ENCODE measurements around the gene ARHGDIA.

ARHGDIA gene

DNA sequence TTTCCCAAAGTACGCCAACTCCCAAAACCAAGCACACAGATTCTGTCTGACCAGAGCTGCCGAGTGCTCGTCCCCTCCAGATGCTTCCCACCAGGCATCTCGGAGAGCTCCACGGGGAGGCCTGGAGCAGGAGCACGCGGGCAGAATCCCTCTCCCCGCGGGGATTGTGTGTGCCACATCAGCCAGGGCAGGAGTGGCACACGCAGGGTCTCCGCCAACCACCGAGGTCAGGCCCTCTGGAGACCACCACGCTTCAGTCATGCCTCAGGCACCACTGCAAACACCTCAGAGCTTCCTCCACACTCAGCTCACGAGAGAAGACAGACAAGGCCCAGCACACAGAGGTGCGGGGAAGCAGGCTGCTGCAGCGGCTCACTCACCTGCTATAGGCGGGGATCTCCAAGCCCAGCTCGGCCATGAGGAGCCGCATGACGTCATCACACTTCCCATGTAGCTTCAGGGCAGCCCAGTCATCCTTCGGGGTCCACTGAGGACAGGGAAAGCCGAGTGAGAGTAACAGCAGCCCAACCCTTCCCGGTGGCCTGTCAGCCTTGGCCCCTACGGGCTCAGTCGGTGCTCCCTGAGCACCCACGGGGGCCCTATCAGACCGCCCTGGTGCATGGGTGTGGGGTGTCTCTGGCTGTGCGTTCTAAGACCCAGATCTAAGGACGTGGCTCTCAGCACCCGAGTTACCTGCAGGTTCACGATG, 42.4 kb upstream of the ARHGDIA start:
- TF ChIP-seq, protein P1, sequence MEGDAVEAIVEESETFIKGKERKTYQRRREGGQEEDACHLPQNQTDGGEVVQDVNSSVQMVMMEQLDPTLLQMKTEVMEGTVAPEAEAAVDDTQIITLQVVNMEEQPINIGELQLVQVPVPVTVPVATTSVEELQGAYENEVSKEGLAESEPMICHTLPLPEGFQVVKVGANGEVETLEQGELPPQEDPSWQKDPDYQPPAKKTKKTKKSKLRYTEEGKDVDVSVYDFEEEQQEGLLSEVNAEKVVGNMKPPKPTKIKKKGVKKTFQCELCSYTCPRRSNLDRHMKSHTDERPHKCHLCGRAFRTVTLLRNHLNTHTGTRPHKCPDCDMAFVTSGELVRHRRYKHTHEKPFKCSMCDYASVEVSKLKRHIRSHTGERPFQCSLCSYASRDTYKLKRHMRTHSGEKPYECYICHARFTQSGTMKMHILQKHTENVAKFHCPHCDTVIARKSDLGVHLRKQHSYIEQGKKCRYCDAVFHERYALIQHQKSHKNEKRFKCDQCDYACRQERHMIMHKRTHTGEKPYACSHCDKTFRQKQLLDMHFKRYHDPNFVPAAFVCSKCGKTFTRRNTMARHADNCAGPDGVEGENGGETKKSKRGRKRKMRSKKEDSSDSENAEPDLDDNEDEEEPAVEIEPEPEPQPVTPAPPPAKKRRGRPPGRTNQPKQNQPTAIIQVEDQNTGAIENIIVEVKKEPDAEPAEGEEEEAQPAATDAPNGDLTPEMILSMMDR (conservative IDR thresholded peaks at IDR 0.05), result no peak
- no peak overlapping the region for H3K27ac ChIP-seq

DNA sequence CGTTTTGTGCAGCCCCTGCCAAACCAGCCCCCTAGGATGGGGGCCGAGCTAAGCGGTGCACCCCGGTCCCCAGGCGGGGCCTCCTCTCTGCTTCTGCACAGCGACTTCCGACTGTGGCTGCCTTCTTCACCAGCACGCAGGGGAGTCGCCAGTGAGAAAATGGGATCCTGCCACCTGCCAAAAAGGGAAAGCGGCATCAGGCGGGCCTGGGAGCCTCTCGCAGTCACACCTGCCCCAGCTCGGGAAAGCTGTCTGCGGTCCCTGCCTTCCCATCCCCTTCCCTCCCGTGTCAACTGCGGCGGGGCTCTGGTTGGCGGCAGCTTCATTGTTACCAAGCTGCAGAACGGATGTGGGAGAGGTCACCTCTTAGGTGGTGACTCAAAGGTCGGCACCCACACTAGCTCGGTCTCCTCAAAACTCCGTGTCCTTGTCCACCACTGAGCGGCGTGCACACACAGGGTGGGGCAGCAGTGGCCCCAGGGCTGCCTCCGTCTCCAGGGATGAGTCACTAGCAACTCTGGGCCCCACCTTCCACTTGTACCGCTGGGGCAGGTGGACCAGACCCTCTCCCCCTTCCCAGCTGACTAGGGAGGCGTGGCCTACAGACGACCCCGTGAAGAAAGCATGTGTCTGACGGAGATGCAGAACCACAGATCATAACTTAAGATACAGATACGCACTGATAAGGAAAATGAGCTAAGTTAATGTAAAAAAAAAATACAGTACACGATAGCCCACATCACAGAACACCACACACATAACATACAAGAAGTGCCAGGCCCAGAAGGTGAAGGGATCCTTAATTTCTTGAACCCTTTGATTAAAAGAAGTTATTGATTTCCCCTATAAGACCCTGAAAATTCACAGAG, 41.5 kb upstream of the ARHGDIA start:
- H3K27ac ChIP-seq, result peak overlapping the region; percentile 64
- TF ChIP-seq, protein P1 (conservative IDR thresholded peaks at IDR 0.05), result no peak

DNA sequence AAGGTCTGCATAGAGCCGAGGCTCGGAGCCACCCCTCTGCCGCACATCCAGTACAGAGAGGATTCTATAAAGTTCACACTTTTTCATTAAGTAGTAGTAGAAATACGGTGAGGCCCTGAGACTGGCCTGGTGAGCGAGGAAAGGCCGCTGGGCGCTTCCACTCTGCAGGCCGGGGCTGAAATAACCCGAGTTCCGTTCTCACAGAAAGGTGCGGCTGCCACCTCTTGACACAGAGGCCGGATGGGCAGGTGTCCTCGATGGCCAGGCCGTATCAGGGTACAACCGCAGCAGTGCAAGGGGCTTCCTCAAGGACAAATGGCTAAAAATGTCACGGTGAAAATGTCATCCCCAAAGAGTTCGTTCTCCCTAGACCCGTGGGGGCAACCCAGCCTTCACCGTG, 40.8 kb upstream of the ARHGDIA start:
- peak overlapping the region; percentile 64 for H3K27ac ChIP-seq
- TF ChIP-seq, protein P1 (conservative IDR thresholded peaks at IDR 0.05), result 0 out of 2 replicates have a peak, but pooled peaks have one; percentile 7

DNA sequence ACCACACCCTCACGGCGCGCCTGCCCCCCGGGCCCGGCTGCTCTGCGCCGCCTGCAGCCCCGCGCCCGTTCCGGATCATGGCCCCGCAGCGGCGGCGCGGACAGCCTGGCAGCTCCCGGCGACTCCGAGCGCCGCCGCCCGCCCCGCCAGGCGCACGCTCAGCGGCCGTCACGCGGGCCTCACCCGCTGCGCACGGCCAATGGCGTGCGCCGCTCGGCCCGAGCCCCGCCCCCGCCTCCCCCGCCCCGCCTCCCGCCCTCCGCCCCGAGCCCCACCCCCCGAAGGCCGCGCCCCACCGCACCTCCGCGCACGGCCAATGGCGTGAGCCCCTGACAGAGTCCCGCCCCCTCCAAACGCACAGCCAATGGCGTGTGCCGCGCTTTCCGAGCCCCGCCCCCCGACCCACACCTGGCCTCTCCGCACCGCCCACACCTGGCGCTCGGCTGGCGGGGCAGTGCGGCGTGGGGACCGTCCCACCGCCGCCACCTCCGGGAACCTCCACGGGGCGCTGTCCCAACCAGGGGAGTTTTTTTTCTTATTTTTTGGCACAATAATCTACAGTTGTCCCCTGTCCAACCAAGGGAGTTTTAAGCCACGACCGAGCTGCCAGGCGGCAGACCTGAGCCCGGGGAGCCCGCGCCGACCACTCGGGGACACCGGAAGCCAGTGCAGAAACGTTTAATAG, 40.3 kb upstream of the ARHGDIA start, which contains the start of gene PCYT2:
PCYT2 (minus strand) TSS at position 123 of the 685 bp plus-strand sequence; CDS start at position 79, 44 bp downstream.
- peak within 1 kb of the TSS; percentile 86 for H3K27ac ChIP-seq
- TF ChIP-seq, protein P1 (conservative IDR thresholded peaks at IDR 0.05), result peak; percentile 67

DNA sequence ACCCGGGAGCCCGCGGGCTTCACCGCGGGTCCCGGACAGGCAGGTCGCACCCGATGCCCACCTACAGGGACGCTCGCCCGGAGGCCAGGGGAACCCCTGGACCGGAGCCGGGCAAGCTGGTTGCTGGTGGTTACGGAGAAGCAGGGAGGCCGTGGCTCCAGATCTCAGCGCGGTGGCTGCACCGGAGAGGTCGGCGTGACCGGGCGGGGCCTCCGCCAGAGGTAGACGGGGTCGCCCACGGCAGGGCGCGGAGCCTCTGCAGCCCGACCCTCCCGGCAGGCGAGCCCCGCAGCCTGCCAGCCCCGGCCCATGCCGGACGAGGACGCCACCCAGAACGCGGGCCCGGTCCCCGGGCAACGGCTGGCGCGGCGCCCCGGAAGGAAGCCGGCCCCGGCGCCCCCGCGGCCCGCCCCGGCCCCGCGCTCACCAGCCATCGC, 39.7 kb upstream of the ARHGDIA start:
- H3K27ac ChIP-seq, result peak overlapping the region; percentile 86

DNA sequence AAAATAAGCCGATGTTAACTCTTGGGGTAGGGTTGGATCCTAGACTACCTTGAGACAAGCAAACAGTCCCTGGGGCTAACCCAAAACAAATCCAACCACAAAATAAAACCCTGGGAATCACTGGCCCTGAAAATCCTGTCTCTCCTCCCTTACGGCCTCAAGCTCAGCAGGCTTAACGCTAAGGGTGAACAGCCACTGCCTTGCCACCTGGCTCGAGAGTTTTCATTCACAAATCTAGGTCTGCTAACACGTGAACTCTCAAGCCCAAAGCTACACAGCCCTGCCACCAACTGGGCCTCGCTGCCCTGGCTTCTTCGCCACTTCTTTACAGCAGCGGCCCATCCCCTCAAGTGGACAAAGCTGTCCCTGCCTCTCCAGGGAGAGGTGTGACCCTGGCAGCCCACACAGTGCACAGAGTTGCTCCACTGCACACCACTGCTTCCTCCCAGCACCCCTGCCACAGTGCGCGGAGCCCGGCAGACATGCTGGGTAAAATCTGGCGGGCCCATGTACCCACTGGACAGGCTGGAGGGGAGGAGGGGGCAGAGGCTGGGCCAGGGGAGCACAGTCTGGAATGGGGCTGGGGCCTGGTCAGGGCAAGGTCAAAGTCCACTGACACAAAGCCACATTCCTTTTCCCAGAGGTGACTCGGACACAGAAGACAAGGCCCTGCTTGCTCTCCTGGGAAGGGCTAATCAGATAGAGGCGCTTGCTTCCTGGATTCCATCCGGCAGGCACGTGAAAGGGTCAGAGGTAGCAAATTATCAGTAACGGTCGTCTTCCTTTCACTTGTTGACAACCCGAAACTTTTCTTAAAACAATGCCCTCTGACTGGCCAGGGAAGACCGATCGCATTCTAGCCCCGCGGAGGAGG, 39.1 kb upstream of the ARHGDIA start:
- peak overlapping the region; percentile 86 for H3K27ac ChIP-seq
- TF ChIP-seq, protein P1 (conservative IDR thresholded peaks at IDR 0.05), result no peak

More for the DNA sequence above, 39.7 kb upstream of the ARHGDIA start:
- TF ChIP-seq, protein P1 (conservative IDR thresholded peaks at IDR 0.05), result no peak

Measured in VCaP (cell line).